Memory B cell (primary cell): Measurements from ENCODE around the gene SEMA3D.

Experiments
- ATAC-seq: fragments of 150-1000 bp; cut with Tn5 transposase; 2 replicates; pipeline ENCODE4 v1.10.0; 2021; ENCODE audit warnings: low read depth, mild to moderate bottlenecking, moderate library complexity
- DNase-seq, 2 donors: peaks; one replicate each; pipeline ENCODE4 v3.0.0; 2022; ENCODE audit warnings: low spot score in 2 of 2
- H3K27ac Mint-ChIP-seq: one replicate; pipeline ENCODE4 v1.8.0; 2022; ENCODE audit warnings: mild to moderate bottlenecking, moderate library complexity, mixed read lengths
- H3K27me3 Mint-ChIP-seq: one replicate; pipeline ENCODE4 v1.8.0; 2022; ENCODE audit warnings: mixed read lengths
- H3K36me3 Mint-ChIP-seq: one replicate; pipeline ENCODE4 v1.8.0; 2022; ENCODE audit warnings: mild to moderate bottlenecking, mixed read lengths
- H3K4me1 Mint-ChIP-seq: one replicate; pipeline ENCODE4 v1.8.0; 2022; ENCODE audit warnings: mixed read lengths
- H3K4me3 Mint-ChIP-seq: one replicate; pipeline ENCODE4 v1.8.0; 2022; ENCODE audit warnings: mild to moderate bottlenecking, moderate library complexity, mixed read lengths
- H3K9me3 Mint-ChIP-seq: one replicate; pipeline ENCODE4 v1.8.0; 2022; ENCODE audit warnings: mixed read lengths

Gene SEMA3D

DNA sequence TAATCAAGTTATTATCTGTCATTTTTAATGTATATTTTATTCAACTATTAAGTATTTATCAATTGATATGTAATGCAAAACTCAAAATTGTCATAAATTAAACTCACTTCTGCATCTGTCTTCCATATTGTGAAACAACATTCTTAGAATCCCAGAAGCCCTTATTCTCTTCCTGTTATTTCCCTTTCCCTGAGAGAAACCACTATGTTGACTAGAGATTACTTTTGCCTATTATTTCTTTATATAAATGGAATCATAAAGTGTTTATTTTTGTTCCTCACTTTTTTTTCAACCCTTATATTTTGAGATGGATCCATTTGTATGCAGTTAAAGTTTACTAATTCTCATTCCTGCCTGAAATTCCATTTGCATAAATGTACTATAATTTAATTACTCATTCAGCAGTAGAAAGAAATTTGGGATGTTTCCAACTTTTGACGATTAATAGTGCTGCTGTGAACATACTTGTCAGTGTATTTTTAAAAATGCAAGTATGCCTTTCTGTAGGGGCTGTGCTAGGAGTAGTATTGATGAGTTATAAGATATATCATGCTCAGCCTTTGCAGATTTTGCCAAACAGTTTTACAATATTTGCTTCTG is 211.2 kb downstream of the SEMA3D start:
- no peaks in the 10 kb centered on the region for H3K27me3 Mint-ChIP-seq
- H3K9me3 Mint-ChIP-seq = peaks cover 1% of the 10 kb centered on the region
- H3K4me3 Mint-ChIP-seq = no peak overlapping the region
- no peaks in the 10 kb centered on the region for H3K36me3 Mint-ChIP-seq
- no peak overlapping the region for H3K27ac Mint-ChIP-seq
- H3K4me1 Mint-ChIP-seq = no peaks in the 10 kb centered on the region
- DNase-seq = no peak
- no peak for ATAC-seq

DNA sequence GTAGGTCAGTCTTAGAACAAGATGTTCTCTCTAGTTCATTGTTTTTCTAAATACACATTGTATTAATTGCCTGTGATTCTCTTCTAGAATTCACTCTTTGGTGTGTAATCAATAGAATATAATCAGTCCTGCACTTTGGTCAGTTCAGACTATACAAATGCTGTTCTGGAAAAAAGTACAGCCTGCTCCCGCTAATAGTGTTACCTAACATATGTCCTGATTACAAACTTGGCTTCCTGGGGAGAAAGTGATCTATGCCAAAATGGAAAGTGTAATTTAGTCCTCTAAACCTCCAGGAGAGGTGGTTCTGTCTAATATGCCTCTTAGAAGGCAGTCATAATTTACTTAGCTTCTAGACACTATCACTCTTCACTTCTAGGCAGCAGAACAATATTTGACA is 215.5 kb downstream of the SEMA3D start:
- Mint-ChIP-seq H3K4me3 (no peak overlapping the region), H3K27ac (no peak overlapping the region), H3K4me1 (no peaks in the 10 kb centered on the region), H3K9me3 (peaks cover 1% of the 10 kb centered on the region), H3K36me3 (no peaks in the 10 kb centered on the region), H3K27me3 (no peaks in the 10 kb centered on the region)
- DNase-seq (no peak), ATAC-seq (no peak)

DNA sequence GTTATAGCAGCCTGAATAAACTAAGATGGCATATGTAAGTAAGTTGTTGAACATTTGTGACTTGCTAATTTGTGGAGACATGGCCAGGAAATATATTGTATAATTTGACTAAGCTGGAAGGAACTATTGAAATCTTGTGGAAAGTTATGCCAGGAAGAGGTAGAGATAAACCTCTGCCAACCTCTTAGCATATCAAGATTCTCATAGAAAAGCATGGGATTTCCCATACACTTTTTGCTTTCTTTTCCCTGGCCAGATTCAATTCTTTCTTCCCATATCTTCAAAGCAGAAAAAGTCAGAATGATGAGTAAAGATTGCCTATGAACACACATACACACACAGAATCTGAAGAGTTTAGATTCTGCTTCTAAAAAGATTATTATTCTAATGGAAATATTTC is 216.2 kb downstream of the SEMA3D start:
- H3K4me3 Mint-ChIP-seq = no peak overlapping the region
- H3K27ac Mint-ChIP-seq = no peak overlapping the region
- no peaks in the 10 kb centered on the region for H3K36me3 Mint-ChIP-seq
- ATAC-seq = no peak
- H3K27me3 Mint-ChIP-seq = no peaks in the 10 kb centered on the region
- no peak for DNase-seq
- no peaks in the 10 kb centered on the region for H3K4me1 Mint-ChIP-seq
- peaks cover 1% of the 10 kb centered on the region for H3K9me3 Mint-ChIP-seq

DNA sequence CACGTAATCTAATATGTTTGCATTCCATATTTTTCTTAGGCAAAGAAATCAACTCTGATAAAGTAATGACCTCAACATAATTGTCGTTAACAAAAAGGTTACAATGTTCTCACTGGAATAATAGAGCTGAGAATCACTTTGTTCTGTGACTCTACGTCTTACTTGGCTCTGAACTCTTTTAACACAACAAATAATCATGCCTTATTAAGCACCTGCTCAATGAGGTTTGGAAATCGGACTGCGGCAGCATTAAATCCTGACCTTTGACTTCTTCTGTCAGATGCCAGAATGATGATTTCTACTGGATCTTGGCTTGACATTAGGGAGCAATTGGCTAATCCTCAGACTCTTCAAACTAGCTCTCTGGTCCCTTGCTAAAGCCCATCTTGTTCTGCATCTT is 233.6 kb downstream of the SEMA3D start:
- ATAC-seq = no peak
- Mint-ChIP-seq H3K27me3 (no peaks in the 10 kb centered on the region), H3K27ac (no peak overlapping the region), H3K4me1 (no peaks in the 10 kb centered on the region), H3K36me3 (no peaks in the 10 kb centered on the region), H3K4me3 (no peak overlapping the region), H3K9me3 (peaks cover 7% of the 10 kb centered on the region)
- no peak for DNase-seq

DNA sequence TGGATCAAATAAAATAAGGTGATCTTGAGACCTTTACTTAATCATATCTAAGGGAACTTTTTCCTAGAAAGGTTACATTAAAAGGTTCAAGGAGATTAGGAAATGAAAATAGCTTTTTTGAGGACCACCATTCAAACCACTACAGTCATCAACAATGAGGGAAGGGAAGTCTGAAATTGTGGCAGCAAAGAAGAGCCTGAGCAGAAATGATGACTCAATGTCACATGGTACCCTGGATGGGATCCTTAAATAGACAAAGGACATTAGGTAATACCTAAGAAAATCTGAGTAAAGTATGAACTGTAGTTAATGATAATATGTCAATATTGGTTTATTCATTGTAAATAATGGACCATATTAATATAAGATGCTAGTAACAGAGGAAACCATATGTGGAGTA is 236.0 kb downstream of the SEMA3D start:
- Mint-ChIP-seq H3K9me3 (peaks cover 4% of the 10 kb centered on the region), H3K27me3 (no peaks in the 10 kb centered on the region)
- DNase-seq = no peak

DNA sequence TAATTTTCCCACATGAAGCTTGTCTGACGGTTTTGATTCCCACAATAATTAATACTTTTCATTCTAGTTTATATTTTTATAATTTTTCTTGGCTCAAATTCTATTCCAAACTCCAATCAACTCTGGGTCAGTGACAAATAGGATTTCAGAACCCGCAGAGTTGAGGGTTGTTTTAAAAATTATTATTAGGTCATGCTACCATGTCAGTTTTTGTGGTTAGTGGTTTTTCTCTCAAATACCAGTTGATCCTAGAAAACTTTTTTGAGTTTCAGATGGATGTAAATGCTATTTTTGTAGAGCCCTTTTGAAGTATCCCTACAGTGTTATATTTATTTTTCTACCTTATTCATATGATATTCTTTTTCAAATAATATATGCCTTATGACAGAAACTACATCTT is 237.4 kb downstream of the SEMA3D start:
- Mint-ChIP-seq H3K4me1 (no peaks in the 10 kb centered on the region), H3K36me3 (no peaks in the 10 kb centered on the region), H3K27ac (no peak overlapping the region), H3K9me3 (peaks cover 4% of the 10 kb centered on the region), H3K4me3 (no peak overlapping the region), H3K27me3 (no peaks in the 10 kb centered on the region)
- ATAC-seq (no peak), DNase-seq (no peak)

More for the DNA sequence above, 236.0 kb downstream of the SEMA3D start:
- no peak overlapping the region for H3K27ac Mint-ChIP-seq
- H3K4me3 Mint-ChIP-seq = no peak overlapping the region
- no peaks in the 10 kb centered on the region for H3K36me3 Mint-ChIP-seq
- no peak for ATAC-seq
- H3K4me1 Mint-ChIP-seq = no peaks in the 10 kb centered on the region

DNA sequence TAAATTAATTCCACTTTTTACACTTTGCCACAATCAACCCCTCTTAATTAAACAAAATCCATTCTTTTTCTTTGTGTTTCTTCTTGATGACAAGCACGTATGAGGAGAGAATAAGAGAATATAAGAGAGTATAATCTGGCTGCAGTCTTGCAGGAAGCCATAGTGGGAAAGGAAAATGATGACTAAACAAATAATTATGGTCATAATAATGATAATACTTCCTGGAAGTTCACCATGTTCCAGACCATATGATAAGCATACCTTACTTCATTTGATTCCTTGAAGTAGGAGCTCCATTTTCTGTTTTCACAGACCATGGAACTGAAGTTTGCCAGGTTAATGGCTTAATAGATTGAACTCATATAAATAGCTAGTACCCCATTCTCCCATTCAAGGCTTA is 237.8 kb downstream of the SEMA3D start:
- Mint-ChIP-seq H3K27me3 (no peaks in the 10 kb centered on the region), H3K4me1 (no peaks in the 10 kb centered on the region), H3K36me3 (no peaks in the 10 kb centered on the region), H3K4me3 (no peak overlapping the region), H3K27ac (no peak overlapping the region), H3K9me3 (peaks cover 4% of the 10 kb centered on the region)
- no peak for DNase-seq
- ATAC-seq = no peak

DNA sequence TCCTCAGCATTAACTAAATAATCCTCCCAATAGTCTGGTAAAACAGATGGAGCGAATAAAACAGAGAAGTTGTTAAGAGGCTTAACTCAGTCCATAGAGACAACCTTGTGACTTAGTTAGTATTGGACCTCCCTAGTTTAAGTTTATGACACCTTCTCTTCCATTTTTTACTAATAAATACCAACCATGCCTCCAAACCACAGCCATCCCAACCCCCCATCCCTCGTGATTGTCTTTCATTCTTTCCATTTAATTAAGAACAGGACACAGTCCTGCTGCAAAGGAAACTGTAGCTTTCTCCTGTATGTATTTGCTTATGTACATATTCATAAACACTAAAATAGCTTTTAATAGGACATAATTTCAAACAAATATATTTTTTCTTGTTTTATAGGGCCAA is 238.2 kb downstream of the SEMA3D start:
- Mint-ChIP-seq H3K36me3 (no peaks in the 10 kb centered on the region), H3K4me3 (no peak overlapping the region), H3K9me3 (peaks cover 4% of the 10 kb centered on the region), H3K4me1 (no peaks in the 10 kb centered on the region), H3K27me3 (no peaks in the 10 kb centered on the region), H3K27ac (no peak overlapping the region)
- no peak for ATAC-seq
- no peak for DNase-seq

DNA sequence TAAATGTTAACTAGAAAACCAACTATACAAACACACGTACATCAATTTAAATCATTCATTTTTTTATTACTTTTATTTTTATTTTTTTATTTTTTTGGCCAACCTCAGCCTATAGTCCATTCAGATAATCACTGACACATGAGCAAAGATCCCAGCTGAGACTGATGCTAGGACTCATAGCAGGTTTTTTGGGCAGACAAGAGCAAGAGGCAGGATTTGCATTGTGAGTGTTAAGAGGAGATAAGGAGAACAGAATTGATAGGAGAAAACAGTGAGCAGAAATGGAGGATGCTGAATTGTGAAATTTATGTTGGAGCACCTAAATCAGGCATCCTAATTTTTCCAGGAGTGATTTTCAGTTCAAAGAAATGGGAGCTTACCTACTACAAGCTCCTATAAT is 240.3 kb downstream of the SEMA3D start:
- Mint-ChIP-seq H3K27ac (no peak overlapping the region), H3K36me3 (no peaks in the 10 kb centered on the region), H3K4me3 (no peak overlapping the region), H3K4me1 (no peaks in the 10 kb centered on the region), H3K9me3 (peaks cover 2% of the 10 kb centered on the region), H3K27me3 (no peaks in the 10 kb centered on the region)
- DNase-seq (no peak), ATAC-seq (no peak)
